GM21825 (cell line): Measurements from ENCODE around the gene CPN2.

Source experiments
- ATAC-seq: cut with Tn5 transposase; IDR thresholded peaks from one replicate; pipeline ENCODE4 v1.9.1; 2021; ENCODE audit warnings: mild to moderate bottlenecking, moderate library complexity; ENCODE audit not compliant: unreplicated experiment

Gene CPN2

DNA sequence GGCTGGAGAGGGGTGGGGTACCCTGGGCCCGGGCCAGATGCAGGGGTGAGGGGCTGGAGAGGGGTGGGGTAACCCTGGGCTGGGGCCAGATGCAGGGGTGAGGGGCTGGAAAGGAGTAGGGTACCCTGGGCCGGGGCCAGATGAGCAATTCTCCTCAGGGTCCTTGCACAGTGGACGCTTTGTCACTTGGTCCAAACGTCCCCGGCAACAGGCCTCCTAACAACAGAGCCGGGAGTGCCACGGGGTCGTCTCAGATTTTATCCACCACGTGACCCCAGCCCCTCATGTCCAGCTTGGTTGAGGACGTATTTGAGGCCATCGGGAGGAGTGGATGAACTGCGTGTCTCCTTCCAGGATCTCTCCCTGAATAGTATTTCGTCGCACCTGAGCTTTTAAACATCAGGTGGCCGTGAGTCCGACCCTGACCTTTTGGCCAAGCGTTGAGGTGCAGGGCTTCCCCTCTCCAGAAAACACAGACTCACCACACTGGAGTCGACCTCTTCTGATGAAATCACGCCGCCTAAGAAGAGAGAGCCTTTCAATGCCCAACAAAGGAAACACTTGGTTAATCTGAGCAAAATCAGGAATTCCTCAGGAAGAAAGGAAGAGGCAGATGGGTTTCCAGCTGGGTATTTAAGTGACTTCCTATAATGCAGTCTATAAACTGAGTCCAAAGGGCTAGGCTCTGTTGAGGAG lies 31.2 kb upstream of the CPN2 start:
- ATAC-seq: no peak

DNA sequence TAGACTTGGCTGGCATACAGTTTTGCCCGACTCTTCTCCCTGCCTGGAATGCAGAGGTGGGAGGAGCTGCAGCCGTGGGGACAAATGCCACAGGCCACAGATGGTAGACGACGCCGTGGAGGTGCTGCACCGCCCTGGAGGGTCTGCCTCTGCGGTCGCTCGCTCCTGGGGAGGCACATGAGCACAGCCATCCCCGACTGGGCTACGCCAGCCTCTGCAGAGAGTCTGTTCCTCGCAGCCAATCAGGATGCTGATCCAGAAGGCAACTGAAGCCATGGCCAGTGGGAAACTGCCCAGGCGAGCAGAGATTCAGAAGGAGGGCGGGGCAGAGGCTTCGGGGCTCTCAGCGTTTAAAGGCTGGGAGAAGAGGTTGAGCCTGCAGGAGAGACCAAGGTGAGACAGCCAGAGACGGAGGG lies 30.3 kb upstream of the CPN2 start:
- no peak for ATAC-seq

DNA sequence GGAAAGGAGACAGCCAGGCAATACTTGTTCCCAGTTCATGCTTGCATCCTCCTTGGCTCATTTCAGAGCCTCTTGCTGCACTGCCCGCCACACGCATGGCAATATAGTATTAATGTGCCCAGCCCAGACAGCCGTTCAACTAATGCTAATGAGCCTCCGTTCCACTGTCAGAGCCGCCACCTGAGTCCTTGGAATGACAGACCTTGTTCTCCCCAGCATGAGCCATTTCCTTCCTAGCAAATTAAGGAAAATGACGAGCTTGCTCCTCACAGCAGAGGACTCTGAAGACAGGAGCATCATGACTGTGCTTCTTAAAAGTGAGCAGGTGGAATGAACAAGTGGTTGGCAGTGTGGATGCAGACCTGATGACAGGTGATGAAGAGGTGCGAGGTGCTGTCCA lies 29.2 kb upstream of the CPN2 start:
- no peak for ATAC-seq

DNA sequence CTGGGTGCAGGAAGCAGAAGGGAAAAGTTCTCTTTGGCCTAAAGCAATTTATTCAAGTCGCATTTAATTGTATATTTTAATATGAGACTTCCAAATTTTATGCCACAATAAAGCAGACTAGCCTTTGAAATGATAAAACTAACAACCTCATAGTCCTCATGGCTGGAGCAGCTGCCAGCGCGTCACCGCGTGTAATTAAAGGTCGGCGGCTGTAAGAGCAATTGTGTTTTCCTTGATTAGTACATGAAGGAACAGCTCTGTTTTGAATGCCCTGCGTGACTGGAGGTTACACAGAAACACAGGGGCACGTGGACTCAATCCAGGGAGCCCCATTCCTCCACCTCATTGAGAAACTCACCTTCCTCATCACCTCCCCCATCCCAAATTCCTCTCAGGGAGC lies 28.5 kb upstream of the CPN2 start:
- no peak for ATAC-seq

DNA sequence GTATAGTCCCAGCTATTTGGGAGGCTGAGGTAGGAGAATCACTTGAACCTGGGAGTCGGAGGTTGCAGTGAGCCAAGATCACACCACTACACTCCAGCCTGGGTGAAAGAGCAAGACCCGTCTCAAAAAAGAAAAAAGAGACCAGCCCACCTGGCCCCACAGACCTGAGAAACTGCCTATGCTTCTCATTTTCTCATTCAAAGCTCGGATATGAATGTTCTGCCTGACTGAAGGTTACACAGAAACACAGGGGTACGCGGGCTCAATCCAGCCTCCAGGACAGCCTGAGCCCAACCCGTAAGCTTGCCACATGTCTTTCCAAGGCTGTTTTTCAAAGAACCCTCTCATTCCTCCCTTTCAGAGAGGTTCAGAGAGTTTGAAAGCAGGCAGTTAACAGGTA lies 28.1 kb upstream of the CPN2 start:
- no peak for ATAC-seq

DNA sequence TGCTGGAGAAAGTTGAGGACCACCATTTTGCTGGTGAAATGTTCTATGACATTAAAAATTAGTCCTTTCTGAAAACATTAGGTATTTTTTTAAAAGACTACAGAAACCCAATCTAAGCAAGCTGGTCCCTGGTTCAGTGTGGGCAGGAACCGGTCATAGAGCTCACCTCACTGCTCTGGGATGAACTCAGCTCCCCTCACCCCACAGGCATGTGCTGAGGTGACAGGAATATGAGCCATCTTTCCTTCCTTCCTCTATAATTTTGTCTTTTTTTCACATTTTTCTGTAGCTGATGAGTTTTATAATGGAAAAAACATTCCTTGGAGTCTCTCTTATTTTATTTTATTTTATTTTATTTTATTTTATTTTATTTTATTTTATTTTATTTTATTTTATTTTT lies 26.6 kb upstream of the CPN2 start:
- ATAC-seq: no peak

DNA sequence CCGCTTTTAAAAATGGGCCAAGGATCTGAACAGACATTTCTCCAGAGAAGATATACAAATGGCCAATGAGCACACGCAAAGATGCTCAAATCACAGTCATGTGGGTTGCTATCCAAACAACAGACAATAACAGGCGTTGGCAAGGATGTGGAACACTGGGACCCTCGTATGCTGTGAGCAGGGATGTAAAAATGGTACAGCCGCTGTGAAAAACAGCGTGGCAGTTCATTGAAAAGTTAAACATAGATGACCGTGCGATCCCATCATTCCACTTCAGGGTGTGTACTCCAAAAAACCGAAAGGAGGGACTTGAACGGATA lies 25.1 kb upstream of the CPN2 start:
- no peak for ATAC-seq

DNA sequence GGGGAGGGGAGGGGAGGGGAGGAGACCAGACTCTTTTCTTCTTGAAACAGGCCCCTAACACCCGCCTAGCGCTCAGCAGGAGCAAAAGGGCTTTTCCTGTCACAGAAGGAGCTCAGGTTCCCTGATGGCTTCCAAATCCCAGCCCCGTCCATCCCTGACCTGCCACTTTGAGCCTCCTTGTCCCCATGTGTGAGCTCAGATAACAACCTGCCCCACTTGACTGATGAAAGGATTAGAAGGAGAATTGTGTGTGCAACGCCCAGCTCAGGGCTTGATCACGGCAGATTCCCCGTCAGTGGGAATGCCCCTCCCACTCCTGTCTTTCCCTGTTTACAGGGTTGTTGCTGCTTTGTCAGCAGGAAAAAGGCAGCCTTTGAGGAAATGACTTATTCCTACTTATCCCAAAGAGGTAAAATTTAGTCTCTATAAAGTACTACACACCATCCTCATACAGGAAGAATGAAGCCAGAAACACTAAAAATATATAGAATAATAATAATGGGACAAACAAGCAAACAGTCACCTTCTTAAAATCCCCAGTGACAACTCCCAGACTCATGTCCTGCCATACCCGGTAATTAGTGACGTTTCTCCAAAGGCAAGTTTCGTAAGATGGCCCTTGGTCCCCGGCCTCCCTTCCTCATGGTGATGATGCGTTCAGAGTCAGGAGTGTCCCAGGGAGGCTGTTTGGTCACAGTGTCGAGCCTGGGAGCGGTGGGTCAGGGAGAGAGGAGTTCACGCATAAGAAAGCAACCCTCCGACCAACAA lies 24.5 kb upstream of the CPN2 start:
- no peak for ATAC-seq

DNA sequence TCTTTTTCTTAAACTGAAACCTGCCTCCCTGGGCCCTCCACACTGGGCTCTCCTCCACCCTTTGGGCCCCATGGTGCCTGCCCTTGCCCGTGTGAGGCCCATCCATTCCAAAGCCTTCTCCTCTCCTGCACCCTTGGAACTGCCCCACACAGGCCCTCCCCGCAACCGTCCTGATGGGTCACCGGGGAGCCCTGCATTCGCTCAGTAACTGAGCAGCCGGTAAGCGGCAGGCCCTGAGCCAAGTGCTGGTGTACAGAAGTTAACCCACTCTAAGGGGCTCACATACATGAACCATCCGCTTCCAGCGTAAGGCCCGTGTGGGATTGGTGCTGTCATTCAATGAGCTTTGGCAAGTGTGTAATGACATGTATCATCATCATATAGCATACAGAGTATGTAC lies 23.8 kb upstream of the CPN2 start:
- no peak for ATAC-seq

DNA sequence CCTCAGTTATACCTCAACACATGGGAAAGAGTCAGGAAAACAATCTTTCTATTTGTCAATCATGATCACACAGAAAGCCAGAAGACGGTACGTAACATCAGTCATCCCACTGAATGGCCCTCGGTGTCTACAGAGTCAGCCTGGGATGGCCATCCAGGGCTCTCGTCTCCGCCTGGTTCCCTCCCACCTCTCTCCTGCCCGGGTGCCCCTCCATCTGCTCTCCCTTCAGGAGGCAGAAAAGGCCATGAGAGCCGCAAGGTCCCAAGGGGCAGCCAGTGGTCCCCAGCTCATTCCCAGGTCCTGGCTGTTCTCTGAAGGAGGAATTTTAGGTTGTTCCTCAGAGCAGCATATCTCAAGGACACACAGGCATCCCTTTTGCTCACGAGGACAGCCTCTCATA lies 22.8 kb upstream of the CPN2 start:
- ATAC-seq: no peak

DNA sequence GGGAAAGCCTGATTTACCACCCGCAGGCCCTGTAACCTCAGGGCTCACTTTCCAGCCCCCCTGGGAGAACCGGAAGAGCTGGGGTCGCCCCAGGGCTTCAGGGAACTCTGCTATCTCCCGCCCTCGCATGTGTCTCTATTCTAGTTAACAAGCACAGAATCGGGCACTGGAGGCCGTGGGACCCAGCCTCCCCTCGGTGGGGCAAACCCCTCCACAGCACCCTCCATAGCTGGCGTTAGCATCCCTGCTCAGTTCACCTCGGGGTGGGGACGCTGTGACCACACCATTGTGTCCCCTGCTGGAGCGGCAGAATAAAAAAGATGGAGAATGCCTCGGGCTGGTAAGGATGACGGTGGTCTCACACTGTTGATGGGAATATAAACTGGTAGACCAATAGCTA lies 21.9 kb upstream of the CPN2 start:
- no peak for ATAC-seq

DNA sequence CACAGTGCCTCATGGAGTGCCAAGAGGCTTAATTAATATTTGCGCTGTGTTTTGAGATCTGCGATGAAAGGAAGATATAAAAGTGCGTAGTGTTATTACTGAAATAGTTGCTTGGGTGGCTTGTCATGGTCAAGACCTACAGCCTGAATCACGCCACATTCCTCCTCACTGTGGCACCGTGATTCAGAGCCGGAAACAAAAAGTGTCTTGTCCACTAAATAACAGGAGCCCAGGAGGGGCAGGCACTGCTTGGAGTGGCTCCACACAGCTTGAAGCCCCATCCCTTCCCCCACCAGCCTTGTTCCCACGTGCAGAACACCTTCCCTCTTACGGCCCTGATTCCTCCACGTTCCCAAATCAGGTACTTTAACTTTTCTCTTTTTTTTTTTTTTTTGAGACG lies 19.6 kb upstream of the CPN2 start:
- no peak for ATAC-seq

DNA sequence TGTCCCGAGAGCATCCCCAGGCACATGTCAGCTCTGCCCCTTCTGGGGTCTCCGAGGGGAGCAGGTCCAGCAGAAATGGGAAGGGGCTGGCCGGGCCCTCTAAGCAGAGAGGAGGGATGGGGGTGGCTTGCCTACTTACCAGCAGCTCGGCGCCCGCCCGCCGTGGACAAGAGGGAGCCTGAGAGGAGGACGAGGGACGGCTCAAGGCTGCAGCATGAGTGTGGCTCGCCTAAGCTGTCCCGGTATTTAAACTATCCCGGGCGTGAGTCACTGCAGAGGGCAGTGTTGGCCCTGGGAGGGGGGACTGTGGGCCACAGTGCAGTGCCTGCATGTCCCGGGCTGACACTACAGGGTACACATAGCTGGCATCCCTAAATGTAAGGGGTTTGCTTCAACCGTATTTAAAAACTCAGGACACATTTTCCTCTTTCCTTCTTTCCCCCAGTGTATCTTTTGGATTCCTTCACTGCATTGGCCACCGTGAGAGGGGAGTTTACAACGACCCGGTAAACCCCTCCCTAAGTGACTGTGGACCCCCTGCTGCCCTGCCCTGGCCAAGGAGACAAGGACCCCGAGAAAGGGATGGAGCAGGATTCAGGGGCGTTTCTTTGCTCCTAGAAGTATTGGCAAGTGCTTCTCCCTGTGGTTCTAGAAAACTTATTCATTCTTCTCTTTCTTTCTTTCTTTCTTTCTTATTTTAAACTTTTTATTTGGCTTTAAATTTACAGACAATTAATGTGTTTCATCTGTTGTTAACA lies 18.6 kb upstream of the CPN2 start, which contains the start of gene LRRC15:
Gene LRRC15, minus strand, starts transcription at position 222 of the 758 bp plus-strand sequence. CDS start 8,700 bp downstream, outside the sequence.
- no peak for ATAC-seq

DNA sequence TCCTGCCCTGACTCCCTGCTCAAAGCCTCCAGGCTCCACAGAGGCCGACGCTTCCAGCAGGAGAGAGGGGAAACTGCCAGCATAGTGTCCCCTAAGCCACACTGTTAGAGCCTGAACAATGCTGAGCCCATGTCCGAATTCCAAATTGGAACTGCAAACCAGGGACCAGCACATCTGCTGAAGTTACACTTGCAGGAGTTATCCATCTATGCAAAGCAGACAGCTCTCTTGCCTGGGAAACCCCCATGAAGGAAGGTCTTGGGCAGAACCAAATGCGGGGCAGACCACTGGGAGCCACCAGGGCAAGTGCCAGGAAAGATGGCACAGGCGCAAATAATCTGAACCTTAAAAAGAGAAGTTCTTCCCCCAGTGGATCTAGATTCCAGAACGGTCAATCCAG lies 17.8 kb upstream of the CPN2 start:
- ATAC-seq: no peak

DNA sequence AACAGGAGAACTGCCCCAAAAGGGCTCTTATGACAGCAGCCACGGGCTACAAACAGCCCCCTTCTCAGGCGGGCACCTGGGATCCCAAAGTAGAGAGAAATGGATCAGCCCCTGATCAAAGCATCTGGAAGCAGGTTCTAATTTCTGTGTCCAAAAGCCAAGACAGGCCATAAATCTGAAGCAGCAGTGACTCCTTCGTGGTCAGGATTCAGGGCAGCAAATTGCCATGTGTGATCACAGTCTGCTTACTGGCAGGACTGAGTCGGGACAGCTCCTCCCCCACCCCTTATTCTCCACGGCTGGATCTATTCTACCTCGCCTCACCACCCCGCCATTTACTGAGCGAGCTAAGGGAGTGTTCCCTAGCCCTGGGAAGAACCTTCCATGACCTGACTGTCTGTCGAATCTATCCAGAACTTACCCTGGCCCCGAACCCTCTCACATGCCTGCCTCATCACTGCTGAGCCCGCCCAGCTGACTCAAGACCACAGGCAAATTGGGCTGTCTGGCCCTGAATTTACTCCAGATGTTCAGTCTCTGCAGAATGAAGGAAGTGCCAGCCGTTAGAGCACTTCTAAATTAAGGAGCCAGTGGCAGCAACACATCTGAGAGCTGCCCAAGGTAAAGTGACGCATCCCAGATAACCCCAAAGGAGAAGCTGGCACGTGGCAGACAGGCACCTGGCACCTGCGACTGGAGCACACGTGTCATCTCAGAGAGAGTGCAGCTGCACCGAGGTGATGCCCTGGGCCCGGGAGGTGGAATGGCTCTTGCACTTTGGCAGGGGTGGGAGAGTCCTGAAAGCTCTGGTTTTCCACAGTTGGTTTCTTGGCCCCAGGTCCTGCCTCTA lies 17.1 kb upstream of the CPN2 start:
- ATAC-seq: no peak

DNA sequence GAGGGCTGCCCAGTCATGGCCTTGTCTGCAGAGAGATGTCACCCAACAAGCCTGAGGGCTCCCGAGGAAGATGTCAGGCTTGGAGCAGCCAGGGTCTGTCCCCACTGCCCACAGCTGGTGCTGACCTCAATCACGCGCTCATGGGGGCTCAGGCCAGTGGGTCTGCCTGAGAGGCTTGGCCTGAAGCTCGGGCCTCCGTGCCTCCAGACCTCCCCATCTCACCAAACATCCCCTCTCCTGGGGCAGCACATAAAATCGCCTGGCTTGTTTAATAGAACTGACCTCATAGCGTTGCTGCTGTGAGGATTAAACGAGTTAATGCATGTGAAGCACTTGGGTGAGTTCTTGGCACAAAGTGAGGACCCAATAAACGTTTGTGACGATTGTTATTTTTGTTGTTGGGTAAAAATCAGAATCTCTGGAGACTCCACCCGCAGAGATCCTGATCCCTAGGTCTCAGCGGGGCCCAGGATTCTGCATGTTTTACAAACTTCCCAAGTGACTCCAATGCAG lies 14.9 kb upstream of the CPN2 start:
- no peak for ATAC-seq

DNA sequence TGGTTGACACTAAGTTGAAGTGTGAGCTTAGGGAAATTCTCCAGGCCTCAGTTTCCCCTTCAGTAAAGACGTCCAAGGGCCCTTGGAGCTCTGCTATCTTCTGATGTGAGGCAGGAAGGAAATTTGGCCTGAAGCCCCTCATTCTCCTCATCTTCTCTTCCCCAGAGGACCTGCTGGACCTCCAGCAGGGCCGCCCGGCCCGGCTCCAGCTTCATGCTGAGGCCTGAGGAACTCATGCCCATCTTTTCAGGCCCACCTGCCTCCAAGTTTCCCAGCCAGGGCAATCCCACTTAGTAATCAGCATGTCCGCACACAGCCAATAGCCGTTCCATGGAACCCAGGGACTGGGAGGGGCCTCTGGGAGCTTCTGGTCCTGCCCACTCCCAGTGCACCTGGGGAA lies 14.4 kb upstream of the CPN2 start:
- ATAC-seq: no peak

DNA sequence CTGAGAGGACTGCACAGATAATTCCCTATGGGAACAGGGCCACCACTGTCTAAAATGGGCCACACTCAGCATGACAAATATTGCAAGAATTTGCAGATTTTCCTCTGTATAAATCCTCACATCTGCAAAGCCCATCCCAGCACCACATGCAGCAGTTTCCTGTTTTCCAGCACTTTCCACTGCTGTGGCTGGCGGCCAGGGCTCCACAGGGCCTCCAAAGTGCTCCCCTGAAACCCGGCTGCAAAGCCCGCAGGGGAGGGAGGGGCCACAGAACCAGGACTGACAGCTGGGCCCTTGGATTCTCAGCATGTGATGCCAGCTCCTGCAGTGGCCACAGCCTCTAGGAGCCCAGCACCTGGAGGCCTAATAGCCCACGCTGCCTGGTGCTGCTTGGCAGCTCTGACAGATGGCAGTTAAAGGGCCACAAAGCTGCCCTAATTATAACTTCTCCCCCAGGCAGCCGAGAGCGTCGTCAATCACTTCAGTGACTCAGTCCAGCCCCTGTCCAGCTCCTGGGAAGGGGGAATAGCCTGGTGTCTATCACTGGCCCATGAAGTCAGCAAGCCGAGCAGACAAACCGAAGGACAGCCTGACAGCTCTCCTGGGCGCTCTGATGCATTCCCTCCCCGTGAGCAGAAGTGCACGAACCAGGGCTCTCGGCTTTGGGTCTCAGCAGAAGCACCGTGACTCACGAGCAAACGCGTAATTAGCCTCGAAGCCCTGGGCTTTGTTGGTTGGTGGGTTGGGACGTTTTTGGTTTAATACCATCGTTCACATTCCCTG lies 13.7 kb upstream of the CPN2 start:
- no peak for ATAC-seq

DNA sequence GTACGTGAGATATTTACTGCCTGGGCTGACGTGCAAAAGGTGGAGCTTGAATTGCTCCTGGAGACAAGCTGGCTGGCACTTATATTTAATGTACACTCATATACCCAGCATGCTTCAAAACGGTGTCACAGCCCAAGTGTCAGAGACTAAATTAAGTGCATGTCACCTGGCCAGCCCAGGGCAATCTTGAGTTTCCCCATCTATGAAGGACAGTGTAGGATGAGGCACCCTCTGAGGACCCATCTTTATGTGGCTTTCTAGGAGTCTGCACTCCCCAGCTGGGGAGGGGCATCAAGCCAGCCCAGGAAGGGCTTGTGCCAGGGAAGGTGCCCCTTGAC lies 13.2 kb upstream of the CPN2 start:
- no peak for ATAC-seq

DNA sequence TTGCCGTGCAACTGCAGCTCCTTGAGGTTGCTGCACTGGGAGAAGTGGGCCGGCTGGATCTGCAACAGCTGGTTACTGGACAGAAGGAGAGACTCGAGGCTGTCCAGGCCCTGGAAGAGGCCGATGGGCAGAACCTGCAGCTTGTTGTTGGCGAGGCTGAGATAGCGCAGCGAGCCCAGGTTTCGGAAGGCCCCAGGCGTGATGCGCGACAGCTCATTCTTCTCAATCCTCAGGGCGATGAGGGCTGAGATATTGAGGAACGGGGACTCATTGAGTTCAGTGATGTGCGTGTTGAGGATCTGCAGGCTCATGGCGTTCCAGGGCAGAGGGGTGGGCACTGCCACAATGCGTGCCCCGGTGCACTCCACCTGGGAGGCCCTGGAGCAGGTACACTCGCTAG lies 9.4 kb upstream of the CPN2 start:
- no peak for ATAC-seq
